Tibial nerve (tissue), 3 donors: ENCODE measurements around the gene RRN3.

Experiments used
- POLR2A ChIP-seq, 2 donors: fragments of 450-650 bp; IDR thresholded peaks; one replicate each; pipeline ENCODE4 v1.6.1; 2017; ENCODE audit warnings: antibody characterized with exemption in 2 of 2, mild to moderate bottlenecking in 2 of 2, moderate library complexity in 2 of 2
- TF ChIP-seq, protein P1 (sequence below), 5 experiments: fragments of 200-600 bp in 3 of 5; fragments of 450-650 bp in 2 of 5; sonication (generic) in 3 of 5; IDR thresholded peaks; one replicate each; pipeline ENCODE4 v1.5.1; 2016 to 2019; ENCODE audit warnings: antibody characterized with exemption in 5 of 5, mild to moderate bottlenecking in 3 of 5, moderate library complexity in 2 of 5

DNA sequence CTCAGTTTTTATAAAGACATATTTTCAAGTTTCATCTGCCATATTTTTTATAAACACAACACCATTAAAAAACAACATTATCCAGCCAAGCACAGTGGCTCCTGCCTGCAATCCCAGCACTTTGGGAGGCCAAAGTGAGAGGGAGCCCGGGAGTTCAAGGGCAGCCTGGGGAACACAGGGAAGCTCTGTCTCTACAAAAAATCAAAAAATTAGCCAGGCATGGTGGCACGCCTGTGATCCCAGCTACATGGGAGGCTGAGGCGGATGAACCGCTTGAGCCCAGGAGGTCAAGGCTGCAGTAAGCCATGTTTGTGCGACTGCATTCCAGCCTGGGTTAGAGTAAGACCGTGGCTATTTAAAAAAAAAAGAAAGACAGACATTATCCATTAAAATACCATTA lies 21.0 kb downstream of the RRN3 start:
- TF ChIP-seq, protein P1, sequence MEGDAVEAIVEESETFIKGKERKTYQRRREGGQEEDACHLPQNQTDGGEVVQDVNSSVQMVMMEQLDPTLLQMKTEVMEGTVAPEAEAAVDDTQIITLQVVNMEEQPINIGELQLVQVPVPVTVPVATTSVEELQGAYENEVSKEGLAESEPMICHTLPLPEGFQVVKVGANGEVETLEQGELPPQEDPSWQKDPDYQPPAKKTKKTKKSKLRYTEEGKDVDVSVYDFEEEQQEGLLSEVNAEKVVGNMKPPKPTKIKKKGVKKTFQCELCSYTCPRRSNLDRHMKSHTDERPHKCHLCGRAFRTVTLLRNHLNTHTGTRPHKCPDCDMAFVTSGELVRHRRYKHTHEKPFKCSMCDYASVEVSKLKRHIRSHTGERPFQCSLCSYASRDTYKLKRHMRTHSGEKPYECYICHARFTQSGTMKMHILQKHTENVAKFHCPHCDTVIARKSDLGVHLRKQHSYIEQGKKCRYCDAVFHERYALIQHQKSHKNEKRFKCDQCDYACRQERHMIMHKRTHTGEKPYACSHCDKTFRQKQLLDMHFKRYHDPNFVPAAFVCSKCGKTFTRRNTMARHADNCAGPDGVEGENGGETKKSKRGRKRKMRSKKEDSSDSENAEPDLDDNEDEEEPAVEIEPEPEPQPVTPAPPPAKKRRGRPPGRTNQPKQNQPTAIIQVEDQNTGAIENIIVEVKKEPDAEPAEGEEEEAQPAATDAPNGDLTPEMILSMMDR (IDR thresholded peaks at IDR 0.05), result no peak
- TF ChIP-seq POLR2A (IDR thresholded peaks at IDR 0.05), result no peak
